HG03139 (cell line): ENCODE data around the gene PALD1.

Source experiments
- ATAC-seq: cut with Tn5 transposase; IDR thresholded peaks from one replicate; pipeline ENCODE4 v1.9.1; 2021; ENCODE audit not compliant: unreplicated experiment

The PALD1 gene

GRCh38 chr10:70504521-70505358 lies 26.2 kb downstream of the PALD1 start:
- ATAC-seq, result no peak

- ATAC-seq, result no peak
Measured at GRCh38 chr10:70505908-70506307, 27.3 kb downstream of the PALD1 start.

- no peak for ATAC-seq
Measured at GRCh38 chr10:70507966-70508365, 29.4 kb downstream of the PALD1 start.

GRCh38 chr10:70508912-70509756 lies 30.6 kb downstream of the PALD1 start:
- ATAC-seq, result no peak

- ATAC-seq, result no peak
Measured at GRCh38 chr10:70509757-70510147, 31.2 kb downstream of the PALD1 start.

GRCh38 chr10:70510453-70510852 lies 31.9 kb downstream of the PALD1 start:
- no peak for ATAC-seq

DNA sequence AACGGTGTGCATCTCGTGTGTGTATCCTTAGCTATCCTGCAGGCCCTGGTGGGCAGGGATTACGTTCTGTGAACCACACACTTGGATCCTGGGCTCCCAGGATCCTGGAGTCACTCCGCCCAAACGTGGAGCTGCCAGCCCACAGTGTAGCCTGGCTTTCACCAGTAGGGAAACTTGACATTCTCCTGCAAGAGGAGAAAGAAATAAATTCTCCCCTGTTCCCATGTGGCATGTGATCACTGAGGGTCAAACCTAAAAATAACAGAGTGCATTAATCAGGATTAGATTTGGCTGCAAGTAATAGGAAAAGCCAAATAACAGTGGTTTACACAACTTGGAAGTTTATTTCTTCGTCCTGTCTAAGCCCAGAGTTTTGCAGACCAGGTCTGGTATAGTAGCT lies 32.3 kb downstream of the PALD1 start:
- ATAC-seq, result no peak

GRCh38 chr10:70512149-70512639 lies 33.6 kb downstream of the PALD1 start:
- ATAC-seq, result no peak

DNA sequence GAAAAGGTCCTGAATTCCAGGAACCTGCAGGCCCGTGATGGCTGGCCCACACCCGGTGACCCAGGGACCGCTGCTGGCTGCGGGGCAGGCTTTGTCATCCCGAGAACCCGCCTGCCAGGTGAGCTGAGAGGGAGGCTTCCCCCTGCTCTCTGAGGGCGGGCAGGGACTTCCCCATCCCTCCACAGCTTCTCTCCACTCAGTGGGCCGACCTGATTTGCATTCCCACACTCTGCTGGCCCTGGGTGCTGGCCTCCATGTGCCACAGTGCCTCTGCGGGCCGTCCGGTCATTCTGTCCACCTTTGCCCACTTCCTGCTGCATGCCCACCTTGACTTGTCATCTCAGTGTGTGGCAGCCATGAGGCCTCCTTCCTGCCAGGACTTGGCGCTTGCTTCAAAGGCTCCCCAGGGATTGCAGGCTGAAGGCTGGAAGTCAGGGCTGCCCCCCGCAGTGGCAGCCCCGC lies 35.3 kb downstream of the PALD1 start:
- ATAC-seq, result peak; percentile 78

GRCh38 chr10:70514591-70514990 lies 36.0 kb downstream of the PALD1 start:
- ATAC-seq, result no peak

DNA sequence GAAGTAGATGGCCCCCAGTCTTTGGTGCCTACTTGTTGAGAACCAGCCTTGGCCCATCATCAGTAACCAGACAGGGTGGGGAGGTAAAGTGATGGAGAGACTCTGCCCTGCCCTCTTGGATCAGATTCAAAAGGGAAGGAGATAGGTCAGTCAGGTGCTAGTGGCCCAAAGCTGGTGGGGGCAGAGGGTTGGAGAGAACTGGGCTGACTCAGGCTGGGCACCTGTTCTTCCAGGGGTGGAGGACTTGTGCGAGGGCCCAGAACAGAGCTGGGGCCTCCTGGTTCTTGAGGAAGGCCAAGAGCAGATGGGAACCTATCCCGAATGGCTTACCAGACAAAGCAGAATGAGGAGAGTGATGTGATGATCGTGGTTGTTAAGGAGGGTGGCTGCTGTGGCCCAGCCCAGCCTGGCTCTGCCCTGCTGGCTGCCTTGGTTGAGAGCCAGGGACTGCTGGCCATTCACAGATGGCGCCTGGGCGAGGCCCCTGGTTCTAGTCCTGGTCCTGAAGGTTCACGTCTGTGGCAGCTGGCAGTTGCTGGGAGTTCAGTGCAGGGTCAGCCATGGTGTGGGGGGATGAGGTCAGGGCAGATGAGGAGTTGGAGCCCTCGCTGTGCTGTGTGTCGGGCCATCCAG lies 36.6 kb downstream of the PALD1 start:
- no peak for ATAC-seq

DNA sequence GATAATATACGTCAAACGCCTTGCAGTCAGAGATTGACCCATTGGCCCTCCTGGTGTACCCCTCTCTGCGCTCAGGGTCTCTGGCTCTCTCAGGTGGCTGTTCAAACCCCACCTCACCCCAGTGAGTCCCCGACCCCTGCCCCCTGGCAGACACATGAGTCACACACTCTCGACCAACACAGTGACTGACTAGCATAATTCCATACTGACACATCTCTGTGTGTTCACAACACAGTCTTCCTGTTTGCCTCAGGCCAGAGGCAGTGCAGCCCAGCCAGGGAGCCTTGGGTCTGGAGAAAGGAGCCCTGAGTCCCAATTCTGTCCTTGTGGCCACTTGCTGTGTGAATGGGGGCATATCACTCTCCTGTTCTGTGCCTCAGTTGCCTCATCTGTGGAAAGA lies 40.1 kb downstream of the PALD1 start:
- no peak for ATAC-seq

- ATAC-seq, result no peak
Measured at GRCh38 chr10:70523057-70523456, 44.5 kb downstream of the PALD1 start.

DNA sequence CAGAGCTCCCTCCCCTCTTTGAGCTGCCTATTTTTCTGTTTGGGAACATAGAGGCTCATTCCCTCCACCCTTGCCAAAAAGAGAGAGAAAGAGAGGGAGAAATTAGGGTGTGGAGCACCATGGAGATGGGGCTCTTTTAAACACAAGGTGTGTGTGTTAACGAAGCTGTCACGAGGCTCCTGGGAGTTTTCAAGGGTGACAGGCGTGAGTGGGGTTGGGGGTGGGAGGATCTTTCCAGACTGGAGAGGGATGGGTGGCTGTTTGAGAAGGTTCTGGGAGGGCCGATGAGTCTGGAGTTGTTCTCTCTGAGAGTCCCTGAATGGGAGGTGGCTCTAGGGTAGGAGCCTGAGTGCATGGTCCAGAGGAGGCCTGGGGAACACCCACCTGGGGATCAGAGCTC lies 45.0 kb downstream of the PALD1 start:
- ATAC-seq, result no peak

- ATAC-seq, result no peak
Measured at GRCh38 chr10:70528314-70528713, 49.7 kb downstream of the PALD1 start.

DNA sequence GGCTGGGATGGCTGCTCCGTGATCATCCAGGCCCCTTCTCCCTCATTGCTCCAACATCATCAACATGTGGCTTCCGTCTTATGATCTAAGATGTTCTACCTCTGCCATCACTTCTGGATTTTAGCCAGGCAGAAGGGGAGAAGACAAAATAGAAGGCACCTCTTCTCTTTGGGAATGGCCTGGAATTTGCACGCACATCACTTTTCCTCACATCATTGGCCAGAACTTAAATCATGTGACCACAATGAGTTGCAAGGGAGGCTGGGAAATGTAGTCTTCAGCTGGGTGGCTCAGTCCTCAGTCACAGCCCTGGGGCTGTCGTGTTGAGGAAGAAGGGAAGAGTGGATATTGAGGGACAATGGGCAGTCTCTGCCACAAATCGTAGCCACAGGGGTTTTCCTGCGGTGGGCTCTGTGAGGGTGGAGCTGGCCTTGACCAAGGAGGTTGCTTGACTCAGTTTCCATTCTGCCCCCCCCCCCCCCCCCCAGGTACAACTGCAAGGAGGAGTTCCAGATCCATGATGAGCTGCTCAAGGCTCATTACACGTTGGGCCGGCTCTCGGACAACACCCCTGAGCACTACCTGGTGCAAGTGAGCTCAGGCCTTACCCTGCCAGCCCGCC lies 50.3 kb downstream of the PALD1 start:
- no peak for ATAC-seq

DNA sequence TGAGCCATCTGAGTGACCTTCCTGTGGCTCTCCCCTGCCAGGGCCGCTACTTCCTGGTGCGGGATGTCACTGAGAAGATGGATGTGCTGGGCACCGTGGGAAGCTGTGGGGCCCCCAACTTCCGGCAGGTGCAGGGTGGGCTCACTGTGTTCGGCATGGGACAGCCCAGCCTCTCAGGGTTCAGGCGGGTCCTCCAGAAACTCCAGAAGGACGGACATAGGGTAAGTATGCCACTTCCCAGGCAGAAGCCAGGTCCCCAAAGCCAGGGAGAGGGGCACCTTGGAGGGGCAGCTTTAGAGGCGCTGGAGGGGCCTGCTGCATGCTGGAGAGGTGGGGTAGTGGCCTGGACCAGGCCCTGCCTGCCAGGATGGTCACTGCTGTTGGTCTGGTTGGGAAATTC lies 51.3 kb downstream of the PALD1 start:
- no peak for ATAC-seq

DNA sequence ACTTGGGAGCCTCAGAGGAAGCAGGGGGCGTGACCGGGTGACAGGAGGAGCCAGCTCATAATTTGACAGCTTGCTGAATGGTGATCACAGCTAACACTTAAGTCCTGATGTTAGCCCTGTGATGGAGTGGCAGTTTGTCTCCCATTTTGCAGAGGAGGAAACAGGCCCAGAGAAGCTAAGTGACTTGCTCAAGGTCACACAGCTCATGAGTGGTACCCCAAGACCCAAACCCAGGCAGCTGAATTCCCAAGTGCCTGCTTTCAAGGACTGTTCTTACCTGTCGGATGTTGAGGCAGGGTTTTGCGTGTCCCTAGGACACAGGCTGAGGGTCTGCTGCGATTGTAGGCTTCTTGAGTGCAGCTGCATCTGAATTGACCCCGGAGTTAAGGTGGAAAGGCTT lies 51.7 kb downstream of the PALD1 start:
- ATAC-seq, result no peak

GRCh38 chr10:70532554-70533188 lies 54.1 kb downstream of the PALD1 start:
- no peak for ATAC-seq

GRCh38 chr10:70533189-70533558 lies 54.6 kb downstream of the PALD1 start:
- ATAC-seq, result no peak

DNA sequence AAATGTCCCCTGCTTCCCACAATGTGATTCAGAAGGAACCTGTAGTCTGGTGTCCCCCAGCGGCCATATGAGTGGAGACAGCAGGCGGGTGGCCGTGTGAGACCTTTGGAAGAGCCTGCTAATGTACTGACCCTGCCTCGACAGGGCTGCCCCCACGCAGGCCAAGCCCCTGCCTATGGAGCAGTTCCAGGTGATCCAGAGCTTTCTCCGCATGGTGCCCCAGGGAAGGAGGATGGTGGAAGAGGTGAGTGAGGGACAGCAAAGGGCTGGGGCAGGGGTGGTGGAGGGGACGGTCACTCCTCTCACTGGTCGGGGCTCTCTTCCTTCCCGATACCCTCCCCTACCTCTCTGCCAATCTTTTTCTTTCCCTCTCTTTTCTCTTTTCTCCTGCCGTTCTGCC lies 55.7 kb downstream of the PALD1 start:
- no peak for ATAC-seq
